Fibroblast of lung (primary cell): ENCODE results near the gene PRPF6. TPM values are rescaled to one million over a fixed set of nuclear protein-coding genes. Genes with fewer than 3 reads are reported as not detected.

Source experiments
- DNase-seq, 2 donors: peaks; one replicate each; pipeline versions ENCODE4 v3.0.0 to v3.0.0-alpha.2; 2010; ENCODE audit warnings: low read depth in 2 of 2
- H2AFZ ChIP-seq: 2 replicates; pipeline ENCODE4 v1.5.1; 2012; ENCODE audit warnings: low read length, control low read depth, inconsistent platforms
- H3K27ac ChIP-seq: 2 replicates; pipeline ENCODE4 v1.5.1; 2011; ENCODE audit warnings: low read length, control low read depth; ENCODE audit not compliant: insufficient read depth
- H3K27me3 ChIP-seq: 2 replicates; pipeline ENCODE4 v1.5.1; 2011; ENCODE audit warnings: mild to moderate bottlenecking, low read length; ENCODE audit not compliant: control insufficient read depth, insufficient read depth
- H3K36me3 ChIP-seq: 2 replicates; pipeline ENCODE4 v1.5.1; 2011; ENCODE audit warnings: low read length; ENCODE audit not compliant: control insufficient read depth, insufficient read depth
- H3K4me1 ChIP-seq: 2 replicates; pipeline ENCODE4 v1.5.1; 2011; ENCODE audit warnings: low read length; ENCODE audit not compliant: control insufficient read depth, insufficient read depth; ENCODE audit errors: extremely low read depth
- H3K4me2 ChIP-seq: 2 replicates; pipeline ENCODE4 v1.5.1; 2011; ENCODE audit warnings: low read length, control low read depth; ENCODE audit not compliant: insufficient read depth; ENCODE audit errors: extremely low read depth
- H3K4me3 ChIP-seq, 4 experiments: fragments of 200-600 bp in 1 of 4; sonication (generic) in 1 of 4; replicated peaks in 1 of 4; 2 replicates each; pipeline ENCODE4 v1.5.1; 2011 to 2016; ENCODE audit warnings: low read length in 4 of 4, low read depth in 3 of 4, mild to moderate bottlenecking in 3 of 4, control low read depth in 2 of 4, inconsistent platforms in 1 of 4, mixed read lengths in 1 of 4; ENCODE audit not compliant: insufficient read depth in 1 of 4; ENCODE audit errors: control extremely low read depth in 1 of 4
- H3K79me2 ChIP-seq: 2 replicates; pipeline ENCODE4 v1.5.1; 2012; ENCODE audit warnings: mild to moderate bottlenecking, low read length, inconsistent platforms; ENCODE audit not compliant: control insufficient read depth, insufficient read depth
- H3K9ac ChIP-seq: 2 replicates; pipeline ENCODE4 v1.5.1; 2011; ENCODE audit warnings: mild to moderate bottlenecking, low read length, control low read depth; ENCODE audit not compliant: insufficient read depth
- H3K9me3 ChIP-seq: 2 replicates; pipeline ENCODE4 v1.5.1; 2012; ENCODE audit warnings: low read depth, low read length; ENCODE audit not compliant: control insufficient read depth, insufficient read depth
- H4K20me1 ChIP-seq: 2 replicates; pipeline ENCODE4 v1.5.1; 2011; ENCODE audit warnings: low read length; ENCODE audit not compliant: control insufficient read depth, insufficient read depth; ENCODE audit errors: extremely low read depth
- CTCF ChIP-seq, 2 donors: IDR thresholded peaks in 1 of 2; conservative IDR thresholded peaks in 1 of 2; 1 replicate in 1 of 2; 2 replicates in 1 of 2; pipeline ENCODE4 v1.5.1; 2011 to 2012; ENCODE audit warnings: low read length in 2 of 2, control low read depth in 1 of 2, inconsistent platforms in 1 of 2, low read depth in 1 of 2, mild to moderate bottlenecking in 1 of 2
- EZH2 ChIP-seq: IDR thresholded peaks from 2 replicates; pipeline ENCODE4 v1.5.1; 2012; ENCODE audit warnings: low read length, control low read depth, mild to moderate bottlenecking; ENCODE audit errors: missing control alignments
- polyA plus RNA-seq, 2 donors: library from polyadenylated mRNA; depleted of rRNA in 1 of 2; stranded (reverse) in 1 of 2; unstranded in 1 of 2; fragments of >200 nt; gene quantifications; 2 replicates each; pipeline ENCODE4 v1.2.1, GENCODE V29; 2011 to 2012; ENCODE audit warnings: missing spikeins in 1 of 2
- total RNA-seq: library from RNA; depleted of rRNA; stranded (reverse); fragments of >200 nt; gene quantifications from 2 replicates; pipeline ENCODE4 v1.2.1, GENCODE V29; 2014

The PRPF6 gene
- total and polyA plus RNA-seq, 2 donors (not counting 1 experiment from before 2014, with no cell fraction given) = 28.2 to 52.0 TPM

DNA sequence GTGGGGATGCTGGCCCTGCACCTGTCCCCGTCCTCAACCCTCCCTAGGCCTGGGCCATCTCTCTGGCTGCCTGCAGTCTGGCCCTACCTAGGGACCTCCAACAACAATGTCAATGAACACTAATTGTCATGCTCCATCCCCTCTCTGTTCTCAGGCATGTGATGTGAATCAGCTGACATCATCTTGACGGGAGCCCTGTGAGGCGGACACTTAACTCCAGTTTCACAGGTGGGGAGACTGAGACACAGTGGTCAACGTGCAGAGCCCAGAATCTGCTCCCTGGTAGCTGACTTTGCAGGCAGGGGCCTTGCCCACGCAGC is 81.3 kb downstream of the PRPF6 start:
- peak overlapping the region; percentile 44 for H2AFZ ChIP-seq
- H3K4me2 ChIP-seq = peak overlapping the region; percentile 98
- TF ChIP-seq CTCF (conservative IDR thresholded peaks at IDR 0.05 in 1 of 2, IDR thresholded peaks at IDR 0.05 in 1 of 2; ENCODE audit: low read depth in 1 of 2, low read length in 2 of 2) (no peak), EZH2 (no peak)
- no peaks in the 10 kb centered on the region for H3K9me3 ChIP-seq
- no peaks in the 10 kb centered on the region for H4K20me1 ChIP-seq
- peaks cover 22% of the 10 kb centered on the region for H3K4me1 ChIP-seq
- no peaks in the 10 kb centered on the region for H3K79me2 ChIP-seq
- peak overlapping the region; percentile 39 to 84 (median 64) for H3K4me3 ChIP-seq
- peak overlapping the region; percentile 85 for H3K9ac ChIP-seq
- peak overlapping the region; percentile 75 for H3K27ac ChIP-seq
- DNase-seq = no peak
- no peaks in the 10 kb centered on the region for H3K36me3 ChIP-seq
- no peaks in the 10 kb centered on the region for H3K27me3 ChIP-seq

GRCh38 chr20:64062596-64063388 is 81.9 kb downstream of the PRPF6 start, which contains the start of gene TCEA2:
Gene TCEA2, plus strand, starts transcription at chr20:64063198. Its CDS starts 115 bp downstream, at chr20:64063313.
- Histone ChIP-seq H3K36me3 (no peaks in the 10 kb centered on the region), H3K9ac (peak within 1 kb of the TSS; percentile 85), H4K20me1 (no peaks in the 10 kb centered on the region), H2AFZ (peak within 1 kb of the TSS; percentile 44), H3K4me1 (peaks cover 22% of the 10 kb centered on the region), H3K4me2 (peak within 1 kb of the TSS; percentile 98), H3K4me3 (peak within 1 kb of the TSS; percentile 67 to 88 (median 82)), H3K27me3 (no peaks in the 10 kb centered on the region), H3K9me3 (no peaks in the 10 kb centered on the region), H3K27ac (peak within 1 kb of the TSS; percentile 75), H3K79me2 (no peaks in the 10 kb centered on the region)
- peak; percentile 94 to 96 for DNase-seq
- TF ChIP-seq EZH2 (no peak), CTCF (conservative IDR thresholded peaks at IDR 0.05 in 1 of 2, IDR thresholded peaks at IDR 0.05 in 1 of 2; ENCODE audit: low read depth in 1 of 2, low read length in 2 of 2) (no peak)

DNA sequence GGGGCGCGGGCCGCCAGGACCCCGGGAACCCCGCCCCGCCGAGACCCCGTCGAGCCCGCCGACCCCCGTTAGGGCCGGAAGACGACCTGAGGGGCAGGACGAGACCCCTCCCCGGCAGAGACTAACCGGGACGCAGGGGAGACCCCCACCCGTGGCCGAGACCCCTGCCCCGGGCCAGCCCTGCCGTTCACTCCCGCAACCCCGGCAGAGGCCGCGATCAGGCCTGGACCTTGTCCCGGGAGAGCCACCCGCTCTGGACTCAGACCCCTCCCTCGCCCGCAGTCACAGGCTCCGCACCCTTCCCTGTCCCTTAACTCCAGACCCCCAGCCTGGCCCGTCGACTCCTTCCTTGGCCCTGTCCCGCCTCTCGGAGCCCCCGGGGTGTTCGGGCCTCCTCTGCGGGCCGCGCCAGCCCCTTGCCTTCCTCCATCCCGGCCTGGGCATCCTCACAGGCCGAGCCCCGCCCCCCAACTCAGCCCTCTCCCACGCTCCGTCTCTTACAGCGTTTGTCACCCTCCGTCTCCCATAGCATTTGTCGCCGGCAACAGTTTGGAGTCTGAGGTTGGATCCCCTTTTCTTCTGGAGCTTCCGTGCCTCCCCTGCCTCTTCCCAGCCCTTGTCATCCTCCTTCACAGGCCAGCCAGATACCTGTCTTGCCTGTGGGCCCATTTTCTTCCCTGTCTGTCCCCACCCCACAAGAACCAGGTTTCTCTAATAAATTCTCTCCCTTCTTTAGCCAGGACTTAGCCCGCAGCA is 82.6 kb downstream of the PRPF6 start:
- TF ChIP-seq CTCF (conservative IDR thresholded peaks at IDR 0.05 in 1 of 2, IDR thresholded peaks at IDR 0.05 in 1 of 2; ENCODE audit: low read depth in 1 of 2, low read length in 2 of 2) (no peak), EZH2 (no peak)
- no peaks in the 10 kb centered on the region for H4K20me1 ChIP-seq
- no peaks in the 10 kb centered on the region for H3K9me3 ChIP-seq
- peak overlapping the region; percentile 67 to 88 (median 82) for H3K4me3 ChIP-seq
- no peaks in the 10 kb centered on the region for H3K79me2 ChIP-seq
- H3K9ac ChIP-seq = peak overlapping the region; percentile 85
- DNase-seq = peak in 1 of 2 donors; percentile 12
- H3K36me3 ChIP-seq = no peaks in the 10 kb centered on the region
- H3K4me2 ChIP-seq = peak overlapping the region; percentile 81
- no peak overlapping the region for H2AFZ ChIP-seq
- H3K27me3 ChIP-seq = no peaks in the 10 kb centered on the region
- peaks cover 22% of the 10 kb centered on the region for H3K4me1 ChIP-seq
- H3K27ac ChIP-seq = peak overlapping the region; percentile 70
